Measurements from ENCODE around the gene ITIH4. TPM values are rescaled to one million over a fixed set of nuclear protein-coding genes. Genes with fewer than 3 reads are reported as not detected.

ITIH4 gene
- total and polyA plus RNA-seq, 2 of the 13 experiments (the other 11 are each of a cell fraction or from before 2014, with no cell fraction given): 2.7 to 5.3 TPM

DNA sequence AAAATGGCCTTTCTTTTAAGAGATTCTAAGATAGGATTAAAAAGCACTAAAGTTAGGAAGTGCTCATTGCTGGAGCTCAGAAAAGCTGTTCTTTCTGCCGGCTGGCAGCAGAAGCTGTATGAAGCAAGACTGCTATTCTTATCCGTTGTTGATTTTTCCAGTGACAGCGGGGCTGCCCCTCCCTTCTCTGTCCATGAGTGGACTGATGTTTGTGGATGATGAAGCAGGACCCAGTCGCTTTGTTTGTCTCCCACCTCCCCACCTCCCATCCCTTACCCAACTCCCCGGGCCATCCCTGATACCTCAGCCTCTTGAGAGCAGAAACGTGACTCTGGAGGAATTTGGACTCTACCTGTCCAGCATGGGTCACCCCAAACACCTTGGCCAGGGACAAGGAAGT, 14.7 kb upstream of the ITIH4 start (continued):
- TF ChIP-seq, protein P1, sequence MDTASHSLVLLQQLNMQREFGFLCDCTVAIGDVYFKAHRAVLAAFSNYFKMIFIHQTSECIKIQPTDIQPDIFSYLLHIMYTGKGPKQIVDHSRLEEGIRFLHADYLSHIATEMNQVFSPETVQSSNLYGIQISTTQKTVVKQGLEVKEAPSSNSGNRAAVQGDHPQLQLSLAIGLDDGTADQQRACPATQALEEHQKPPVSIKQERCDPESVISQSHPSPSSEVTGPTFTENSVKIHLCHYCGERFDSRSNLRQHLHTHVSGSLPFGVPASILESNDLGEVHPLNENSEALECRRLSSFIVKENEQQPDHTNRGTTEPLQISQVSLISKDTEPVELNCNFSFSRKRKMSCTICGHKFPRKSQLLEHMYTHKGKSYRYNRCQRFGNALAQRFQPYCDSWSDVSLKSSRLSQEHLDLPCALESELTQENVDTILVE (CRISPR knock-in tag; IDR thresholded peaks at IDR 0.05): no peak
- TF ChIP-seq SMYD3 (CRISPR knock-in tag; IDR thresholded peaks at IDR 0.05) (no peak), CREM (IDR thresholded peaks at IDR 0.05) (0 out of 2 replicates have a peak, but pooled peaks have one; percentile 16), CREM (CRISPR knock-in tag; IDR thresholded peaks at IDR 0.05) (no peak), ZNF660 (CRISPR knock-in tag; IDR thresholded peaks at IDR 0.05; ENCODE audit: borderline replicate concordance, low read depth) (no peak), SNAPC4 (CRISPR knock-in tag; IDR thresholded peaks at IDR 0.05) (no peak), DMAP1 (CRISPR knock-in tag; IDR thresholded peaks at IDR 0.05) (no peak), CBX2 (IDR thresholded peaks at IDR 0.05; ENCODE audit: low read depth, low read length) (no peak), CBX2 (CRISPR knock-in tag; IDR thresholded peaks at IDR 0.05; ENCODE audit: low read depth) (no peak), SRSF4 (IDR thresholded peaks at IDR 0.05; ENCODE audit: low read depth, low read length, poor library complexity, severe bottlenecking) (no peak), KMT2B (CRISPR knock-in tag; IDR thresholded peaks at IDR 0.05) (no peak), GFI1 (CRISPR knock-in tag; IDR thresholded peaks at IDR 0.05; ENCODE audit: borderline replicate concordance) (no peak), ZFP90 (CRISPR knock-in tag; IDR thresholded peaks at IDR 0.05; ENCODE audit: borderline replicate concordance) (no peak), ADNP (CRISPR knock-in tag; IDR thresholded peaks at IDR 0.05) (no peak), ZNF678 (CRISPR knock-in tag; IDR thresholded peaks at IDR 0.05) (no peak), HDAC1 (CRISPR knock-in tag; IDR thresholded peaks at IDR 0.05) (peak; percentile 28; the same call in 1 of the 2 replicates), ZNF451 (CRISPR knock-in tag; IDR thresholded peaks at IDR 0.05) (no peak), MEF2D (CRISPR knock-in tag; IDR thresholded peaks at IDR 0.05) (peak; percentile 53; the same call in 1 of the 2 replicates), BRD4 (CRISPR knock-in tag; IDR thresholded peaks at IDR 0.05) (no peak), MNT (IDR thresholded peaks at IDR 0.05) (no peak)
- TF ChIP-seq, protein P2, sequence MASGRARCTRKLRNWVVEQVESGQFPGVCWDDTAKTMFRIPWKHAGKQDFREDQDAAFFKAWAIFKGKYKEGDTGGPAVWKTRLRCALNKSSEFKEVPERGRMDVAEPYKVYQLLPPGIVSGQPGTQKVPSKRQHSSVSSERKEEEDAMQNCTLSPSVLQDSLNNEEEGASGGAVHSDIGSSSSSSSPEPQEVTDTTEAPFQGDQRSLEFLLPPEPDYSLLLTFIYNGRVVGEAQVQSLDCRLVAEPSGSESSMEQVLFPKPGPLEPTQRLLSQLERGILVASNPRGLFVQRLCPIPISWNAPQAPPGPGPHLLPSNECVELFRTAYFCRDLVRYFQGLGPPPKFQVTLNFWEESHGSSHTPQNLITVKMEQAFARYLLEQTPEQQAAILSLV (CRISPR knock-in tag; IDR thresholded peaks at IDR 0.05; ENCODE audit: borderline replicate concordance): no peak
- TF ChIP-seq, protein P3, sequence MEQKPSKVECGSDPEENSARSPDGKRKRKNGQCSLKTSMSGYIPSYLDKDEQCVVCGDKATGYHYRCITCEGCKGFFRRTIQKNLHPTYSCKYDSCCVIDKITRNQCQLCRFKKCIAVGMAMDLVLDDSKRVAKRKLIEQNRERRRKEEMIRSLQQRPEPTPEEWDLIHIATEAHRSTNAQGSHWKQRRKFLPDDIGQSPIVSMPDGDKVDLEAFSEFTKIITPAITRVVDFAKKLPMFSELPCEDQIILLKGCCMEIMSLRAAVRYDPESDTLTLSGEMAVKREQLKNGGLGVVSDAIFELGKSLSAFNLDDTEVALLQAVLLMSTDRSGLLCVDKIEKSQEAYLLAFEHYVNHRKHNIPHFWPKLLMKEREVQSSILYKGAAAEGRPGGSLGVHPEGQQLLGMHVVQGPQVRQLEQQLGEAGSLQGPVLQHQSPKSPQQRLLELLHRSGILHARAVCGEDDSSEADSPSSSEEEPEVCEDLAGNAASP (CRISPR knock-in tag; IDR thresholded peaks at IDR 0.05; ENCODE audit: borderline replicate concordance): no peak

Data from HepG2 (cell line).